Activated T-cell treated with anti-CD3 and anti-CD28 coated beads, Interleukin-2, amount 50 U/mL, for 72 hours (primary cell): ENCODE data around the gene RAB1B. TPM values are rescaled to one million over a fixed set of nuclear protein-coding genes. Genes with fewer than 3 reads are reported as not detected.
A peak's percentile ranks its signal among the peaks of the same experiment; 100 is the strongest.
"Not testable (repeated sequence)": the region's sequence is repeated elsewhere in the genome, so short reads cannot be mapped to it uniquely, and the experiment has no call there.

ENCODE experiments used
- ATAC-seq, 2 donors: fragments of 150-1000 bp; cut with Tn5 transposase; replicated peaks in 1 of 2; 2 replicates each; pipeline ENCODE4 v1.10.0; 2021; ENCODE audit warnings: moderate library complexity in 2 of 2, mild to moderate bottlenecking in 1 of 2
- DNase-seq, 2 donors: peaks; one replicate each; pipeline ENCODE4 v3.0.0; 2021 to 2022; ENCODE audit warnings: mixed read lengths in 1 of 2
- H3K27ac Mint-ChIP-seq: one replicate; pipeline ENCODE4 v1.8.0; 2022; ENCODE audit warnings: mild to moderate bottlenecking, moderate library complexity, mixed read lengths
- H3K27me3 Mint-ChIP-seq: one replicate; pipeline ENCODE4 v1.8.0; 2022; ENCODE audit warnings: low read depth, mixed read lengths
- H3K36me3 Mint-ChIP-seq, 2 donors: one replicate each; pipeline ENCODE4 v1.8.0; 2022; ENCODE audit warnings: mixed read lengths in 2 of 2, mild to moderate bottlenecking in 1 of 2; ENCODE audit not compliant: insufficient read depth in 2 of 2
- H3K4me1 Mint-ChIP-seq: one replicate; pipeline ENCODE4 v1.8.0; 2022; ENCODE audit warnings: low read depth, mixed read lengths
- H3K4me3 Mint-ChIP-seq, 2 donors: one replicate each; pipeline ENCODE4 v1.8.0; 2022; ENCODE audit warnings: mild to moderate bottlenecking in 2 of 2, mixed read lengths in 2 of 2, moderate library complexity in 2 of 2
- H3K9me3 Mint-ChIP-seq, 2 donors: one replicate each; pipeline ENCODE4 v1.8.0; 2022; ENCODE audit warnings: mixed read lengths in 2 of 2
- total RNA-seq, 2 donors: library from RNA; stranded (reverse); gene quantifications; one replicate each; pipeline ENCODE4 v1.2.3, GENCODE V29; 2022

Gene RAB1B
- total RNA-seq, 2 donors from 2014 or later: 127 to 139 TPM

DNA sequence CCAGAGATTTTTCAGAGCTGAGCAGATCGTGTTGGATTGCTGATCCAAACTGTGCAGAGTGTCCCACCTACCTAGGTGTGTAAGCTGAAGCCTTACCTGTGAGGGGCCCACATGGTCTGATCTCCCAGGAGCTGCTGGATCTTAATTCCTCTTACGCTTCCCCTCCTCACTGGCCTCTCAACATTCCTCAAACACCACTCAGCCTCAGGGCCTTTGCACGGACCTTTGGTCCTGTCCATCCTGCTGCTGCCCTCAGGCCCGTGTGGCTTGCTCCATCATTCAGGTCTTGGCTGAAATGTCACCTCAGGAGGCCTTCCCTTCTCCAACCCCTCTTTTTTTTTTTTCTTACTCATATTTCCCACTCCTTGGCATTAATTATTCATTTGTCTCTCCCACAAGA, 21.1 kb upstream of the RAB1B start:
- Mint-ChIP-seq H3K36me3 (peaks cover 0 to 5% of the 10 kb centered on the region in 2 donors), H3K27me3 (no peaks in the 10 kb centered on the region), H3K4me3 (no peak overlapping the region), H3K4me1 (peaks cover 14% of the 10 kb centered on the region), H3K27ac (peak overlapping the region; percentile 4), H3K9me3 (no peaks in the 10 kb centered on the region)
- ATAC-seq (no peak), DNase-seq (no peak)

DNA sequence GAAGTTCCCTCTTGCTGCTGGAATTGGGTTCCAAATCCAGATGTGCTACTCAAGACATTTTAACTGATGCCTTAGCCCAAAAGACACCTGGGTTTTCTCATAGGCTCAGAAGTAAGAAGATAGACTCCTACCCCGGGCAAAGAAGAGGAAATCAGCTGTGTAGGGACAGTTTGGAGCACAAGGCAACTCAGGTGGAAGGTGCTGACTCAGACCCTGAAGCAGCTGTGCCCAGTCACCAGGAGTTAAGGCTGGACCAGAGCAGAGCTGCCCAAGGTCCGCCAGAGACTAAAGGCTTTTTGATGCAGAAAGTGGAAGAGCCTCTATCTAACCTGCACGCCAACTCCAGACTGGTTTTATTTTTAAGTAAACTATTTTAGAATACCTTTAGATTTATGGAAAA, 20.6 kb upstream of the RAB1B start:
- Mint-ChIP-seq H3K9me3 (no peaks in the 10 kb centered on the region), H3K27me3 (no peaks in the 10 kb centered on the region), H3K27ac (peak overlapping the region; percentile 4), H3K4me1 (peaks cover 14% of the 10 kb centered on the region), H3K4me3 (no peak overlapping the region), H3K36me3 (peaks cover 0 to 5% of the 10 kb centered on the region in 2 donors)
- no peak for ATAC-seq
- no peak for DNase-seq

DNA sequence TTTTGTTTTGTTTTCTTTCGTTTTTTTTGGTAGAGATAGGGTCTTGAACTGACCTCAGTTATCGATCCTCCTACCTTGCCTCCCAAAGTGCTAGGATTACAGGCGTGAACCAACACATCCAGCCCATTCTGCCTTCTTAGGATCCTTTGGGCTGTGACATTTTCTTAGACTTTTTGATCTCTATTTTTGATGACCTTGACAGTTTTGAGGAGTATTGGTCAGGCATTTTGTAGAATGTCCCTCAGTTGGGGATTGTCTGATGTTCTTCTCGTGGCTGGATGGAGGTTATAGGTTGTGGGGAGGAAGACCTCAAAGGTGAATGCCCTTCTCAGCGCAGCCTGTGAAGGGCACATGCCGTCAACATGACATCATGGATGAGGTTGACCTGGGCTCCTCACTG, 19.5 kb upstream of the RAB1B start:
- Mint-ChIP-seq H3K27me3 (no peaks in the 10 kb centered on the region), H3K9me3 (no peaks in the 10 kb centered on the region), H3K4me1 (peaks cover 8% of the 10 kb centered on the region), H3K36me3 (peaks cover 0 to 3% of the 10 kb centered on the region in 2 donors), H3K27ac (no peak overlapping the region), H3K4me3 (no peak overlapping the region)
- DNase-seq (no peak), ATAC-seq (no peak)

DNA sequence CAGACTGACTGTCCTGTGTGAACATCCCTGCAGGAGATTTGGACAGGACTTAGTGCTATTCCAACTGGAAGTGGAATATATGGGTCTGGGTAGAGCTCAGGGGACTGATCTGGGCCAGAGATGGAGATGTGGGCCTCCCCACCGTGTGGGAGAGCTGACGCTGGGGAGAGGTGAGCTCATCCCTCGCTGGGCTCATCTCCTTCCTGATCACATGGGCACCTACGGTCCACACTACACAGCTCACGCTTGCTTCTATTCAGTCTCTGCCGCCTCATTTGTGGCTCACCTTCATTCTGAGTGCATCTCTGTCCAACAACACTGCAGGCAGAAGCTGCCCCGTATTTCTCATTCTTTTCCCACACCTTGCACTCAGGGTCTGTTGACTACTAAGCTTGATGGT, 16.6 kb upstream of the RAB1B start:
- ATAC-seq: no peak
- no peak for DNase-seq
- Mint-ChIP-seq H3K4me1 (peaks cover 17% of the 10 kb centered on the region), H3K4me3 (no peak overlapping the region), H3K27ac (peak overlapping the region; percentile 22), H3K36me3 (peaks cover 0 to 2% of the 10 kb centered on the region in 2 donors), H3K27me3 (no peaks in the 10 kb centered on the region), H3K9me3 (no peaks in the 10 kb centered on the region)

DNA sequence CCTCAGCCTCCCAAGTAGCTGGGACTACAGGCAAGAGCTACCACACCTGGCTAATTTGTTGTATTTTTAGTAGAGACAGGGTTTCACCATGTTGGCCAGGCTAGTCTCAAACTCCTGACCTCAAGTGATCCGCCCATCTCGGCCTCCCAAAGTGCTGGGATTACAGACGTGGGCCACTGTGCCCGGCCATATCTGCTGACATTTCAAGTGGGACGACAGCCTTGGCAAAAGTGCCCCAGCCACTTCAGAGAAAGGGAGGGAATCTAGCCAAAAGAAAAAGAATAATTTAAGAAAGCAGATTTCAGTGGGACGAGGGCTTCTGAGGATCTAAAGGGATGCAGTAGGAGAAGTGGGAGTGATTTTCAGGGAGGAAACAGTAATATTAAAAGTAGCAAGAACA, 15.4 kb upstream of the RAB1B start:
- DNase-seq, H3K36me3 Mint-ChIP-seq, H3K4me3 Mint-ChIP-seq, H3K9me3 Mint-ChIP-seq, ATAC-seq, H3K27me3 Mint-ChIP-seq: not testable (repeated sequence)
- peaks cover 14% of the 10 kb centered on the region for H3K4me1 Mint-ChIP-seq
- peak overlapping the region; percentile 41 for H3K27ac Mint-ChIP-seq

DNA sequence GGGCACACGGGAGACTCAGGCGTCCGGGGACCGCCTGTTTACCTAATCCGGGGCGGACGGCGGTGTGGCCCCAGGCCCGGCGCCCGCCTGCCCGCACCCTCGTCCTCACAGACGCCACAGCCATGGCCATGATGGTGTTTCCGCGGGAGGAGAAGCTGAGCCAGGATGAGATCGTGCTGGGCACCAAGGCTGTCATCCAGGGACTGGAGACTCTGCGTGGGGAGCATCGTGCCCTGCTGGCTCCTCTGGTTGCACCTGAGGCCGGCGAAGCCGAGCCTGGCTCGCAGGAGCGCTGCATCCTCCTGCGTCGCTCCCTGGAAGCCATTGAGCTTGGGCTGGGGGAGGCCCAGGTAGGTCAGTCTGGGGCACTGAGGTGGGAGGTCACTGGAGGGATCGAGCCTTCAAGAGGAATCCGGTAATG, 10.0 kb upstream of the RAB1B start:
- H3K27ac Mint-ChIP-seq: peak overlapping the region; percentile 20
- H3K36me3 Mint-ChIP-seq: peaks cover 10 to 18% of the 10 kb centered on the region in 2 donors
- H3K27me3 Mint-ChIP-seq: no peaks in the 10 kb centered on the region
- DNase-seq: no peak
- H3K9me3 Mint-ChIP-seq: no peaks in the 10 kb centered on the region
- peak overlapping the region; percentile 94 to 96 for H3K4me3 Mint-ChIP-seq
- ATAC-seq: peak in 1 of 2 donors; percentile 0
- peaks cover 30% of the 10 kb centered on the region for H3K4me1 Mint-ChIP-seq

DNA sequence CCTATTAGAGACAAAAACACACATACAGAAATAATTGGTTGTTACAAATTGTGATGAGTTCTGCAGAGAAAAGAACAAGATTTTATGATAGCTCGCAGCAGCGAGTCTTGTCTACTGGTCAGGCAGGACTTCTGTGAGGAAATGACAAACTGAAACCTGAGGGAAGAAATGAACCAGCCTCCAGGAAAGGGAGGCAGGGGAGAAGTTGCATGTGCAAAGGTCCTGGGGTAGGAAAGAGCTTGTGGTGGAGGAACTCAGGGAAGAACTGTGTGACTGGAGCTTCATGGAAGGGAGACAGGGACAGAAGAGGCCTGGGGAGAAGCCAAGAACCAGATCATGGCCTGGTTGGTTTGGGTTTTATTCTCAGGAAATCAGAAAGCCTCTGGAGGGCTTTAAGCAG, 9.2 kb upstream of the RAB1B start:
- H3K27me3 Mint-ChIP-seq: no peaks in the 10 kb centered on the region
- peaks cover 10 to 18% of the 10 kb centered on the region in 2 donors for H3K36me3 Mint-ChIP-seq
- no peak for DNase-seq
- peak overlapping the region; percentile 94 to 96 for H3K4me3 Mint-ChIP-seq
- no peaks in the 10 kb centered on the region for H3K9me3 Mint-ChIP-seq
- H3K4me1 Mint-ChIP-seq: peaks cover 30% of the 10 kb centered on the region
- ATAC-seq: no peak
- H3K27ac Mint-ChIP-seq: peak overlapping the region; percentile 73

DNA sequence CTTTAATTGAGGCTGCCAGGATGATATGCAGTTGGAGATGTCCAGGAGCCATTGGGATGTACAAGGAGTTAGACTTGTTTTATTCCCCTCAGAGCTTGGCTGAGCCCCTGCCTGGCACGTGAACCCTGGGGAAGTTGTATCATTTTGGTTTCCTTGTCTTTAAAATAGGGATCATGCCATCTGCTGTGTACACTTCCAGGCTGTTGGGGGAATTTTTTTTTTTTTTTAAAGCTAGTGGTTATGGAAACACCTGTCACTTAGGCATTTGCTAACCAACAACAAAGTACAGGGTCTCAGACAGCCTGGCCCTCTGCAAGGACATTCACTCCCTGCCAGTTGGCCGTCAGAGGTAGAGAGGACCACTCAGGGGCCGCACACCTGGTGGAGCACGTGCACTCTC, 8.5 kb upstream of the RAB1B start:
- peaks cover 10 to 18% of the 10 kb centered on the region in 2 donors for H3K36me3 Mint-ChIP-seq

DNA sequence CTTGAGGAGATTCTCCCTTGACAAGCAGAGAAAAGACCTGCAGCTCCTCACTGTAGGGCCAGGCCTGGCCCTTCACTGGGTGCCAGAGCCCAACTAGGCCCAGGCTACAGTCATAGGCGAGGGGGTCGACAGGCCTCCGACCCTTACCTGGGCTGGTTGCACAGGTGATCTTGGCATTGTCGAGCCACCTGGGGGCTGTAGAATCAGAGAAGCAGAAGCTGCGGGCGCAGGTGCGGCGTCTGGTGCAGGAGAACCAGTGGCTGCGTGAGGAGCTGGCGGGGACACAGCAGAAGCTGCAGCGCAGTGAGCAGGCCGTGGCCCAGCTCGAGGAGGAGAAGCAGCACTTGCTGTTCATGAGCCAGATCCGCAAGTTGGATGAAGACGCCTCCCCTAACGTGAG, 6.9 kb upstream of the RAB1B start:
- Mint-ChIP-seq H3K27ac (peak overlapping the region; percentile 44), H3K4me1 (peaks cover 22% of the 10 kb centered on the region), H3K4me3 (no peak overlapping the region), H3K36me3 (peaks cover 10 to 18% of the 10 kb centered on the region in 2 donors), H3K27me3 (no peaks in the 10 kb centered on the region), H3K9me3 (no peaks in the 10 kb centered on the region)
- ATAC-seq (no peak), DNase-seq (no peak)

More for the DNA sequence above, 8.5 kb upstream of the RAB1B start:
- no peak overlapping the region for H3K4me3 Mint-ChIP-seq
- H3K27me3 Mint-ChIP-seq: no peaks in the 10 kb centered on the region
- no peak for DNase-seq
- no peak for ATAC-seq
- H3K9me3 Mint-ChIP-seq: no peaks in the 10 kb centered on the region
- H3K27ac Mint-ChIP-seq: peak overlapping the region; percentile 73
- H3K4me1 Mint-ChIP-seq: peaks cover 30% of the 10 kb centered on the region

DNA sequence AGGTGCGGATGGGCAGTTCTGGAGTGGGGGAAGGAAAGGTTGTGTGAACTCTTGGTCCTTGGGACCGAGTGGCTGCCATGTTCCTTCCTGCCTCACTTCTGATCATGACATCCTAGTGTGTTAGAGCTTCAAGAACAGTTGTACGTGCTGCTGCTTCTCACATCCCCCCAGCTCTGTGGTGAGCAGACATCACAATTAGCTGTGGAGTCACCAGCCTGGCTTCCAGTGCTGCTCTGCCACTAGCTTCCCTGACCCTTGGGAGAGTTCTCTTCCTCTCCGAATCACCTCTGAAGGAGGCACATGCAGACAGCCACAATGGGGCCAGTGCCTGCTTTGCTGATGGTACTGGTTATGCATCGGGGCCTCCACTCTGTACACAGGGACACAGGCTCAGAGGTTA, 6.2 kb upstream of the RAB1B start:
- no peaks in the 10 kb centered on the region for H3K9me3 Mint-ChIP-seq
- H3K4me1 Mint-ChIP-seq: peaks cover 22% of the 10 kb centered on the region
- no peaks in the 10 kb centered on the region for H3K27me3 Mint-ChIP-seq
- peaks cover 10 to 18% of the 10 kb centered on the region in 2 donors for H3K36me3 Mint-ChIP-seq
- ATAC-seq (no peak), DNase-seq (no peak)
- no peak overlapping the region for H3K4me3 Mint-ChIP-seq
- no peak overlapping the region for H3K27ac Mint-ChIP-seq

DNA sequence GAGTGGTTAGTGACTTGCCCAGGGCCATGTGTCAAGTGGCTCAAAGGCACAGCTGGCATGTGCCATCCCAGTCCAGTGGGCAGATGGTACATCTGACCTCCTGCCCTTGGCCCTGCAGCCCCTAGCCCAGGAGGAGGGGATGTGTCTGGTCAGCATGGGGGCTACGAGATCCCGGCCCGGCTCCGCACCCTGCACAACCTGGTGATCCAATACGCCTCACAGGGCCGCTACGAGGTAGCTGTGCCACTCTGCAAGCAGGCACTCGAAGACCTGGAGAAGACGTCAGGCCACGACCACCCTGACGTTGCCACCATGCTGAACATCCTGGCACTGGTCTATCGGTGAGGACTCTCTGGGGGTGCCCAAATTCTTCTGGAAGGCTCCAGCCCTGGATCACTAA, 5.7 kb upstream of the RAB1B start:
- Mint-ChIP-seq H3K4me3 (no peak overlapping the region), H3K27ac (no peak overlapping the region), H3K4me1 (peaks cover 24% of the 10 kb centered on the region), H3K27me3 (no peaks in the 10 kb centered on the region), H3K9me3 (no peaks in the 10 kb centered on the region), H3K36me3 (peaks cover 10 to 18% of the 10 kb centered on the region in 2 donors)
- DNase-seq: no peak
- ATAC-seq: no peak

DNA sequence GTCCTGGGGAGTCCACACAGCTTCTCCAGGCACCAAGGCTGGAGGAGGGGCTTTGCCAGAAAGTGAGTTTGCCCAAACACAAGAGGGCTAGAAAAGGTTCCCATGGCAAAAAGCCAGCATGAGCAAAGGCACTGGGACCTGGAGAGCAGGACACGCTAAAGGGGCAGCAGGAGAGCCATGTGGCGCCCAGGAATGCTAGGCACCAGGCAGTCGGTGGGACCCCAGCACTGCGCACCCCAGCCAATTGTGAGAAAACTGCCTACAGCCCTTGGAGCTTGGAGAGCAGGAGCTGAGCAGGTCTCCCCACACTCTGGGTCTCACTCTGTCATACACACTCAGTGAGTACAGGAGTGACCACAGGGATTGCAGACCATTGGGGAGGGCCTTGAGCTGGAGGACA, 5.2 kb upstream of the RAB1B start:
- Mint-ChIP-seq H3K4me1 (peaks cover 28% of the 10 kb centered on the region), H3K9me3 (no peaks in the 10 kb centered on the region), H3K27me3 (no peaks in the 10 kb centered on the region), H3K27ac (no peak overlapping the region), H3K4me3 (no peak overlapping the region), H3K36me3 (peaks cover 10 to 18% of the 10 kb centered on the region in 2 donors)
- ATAC-seq: no peak
- DNase-seq: no peak

DNA sequence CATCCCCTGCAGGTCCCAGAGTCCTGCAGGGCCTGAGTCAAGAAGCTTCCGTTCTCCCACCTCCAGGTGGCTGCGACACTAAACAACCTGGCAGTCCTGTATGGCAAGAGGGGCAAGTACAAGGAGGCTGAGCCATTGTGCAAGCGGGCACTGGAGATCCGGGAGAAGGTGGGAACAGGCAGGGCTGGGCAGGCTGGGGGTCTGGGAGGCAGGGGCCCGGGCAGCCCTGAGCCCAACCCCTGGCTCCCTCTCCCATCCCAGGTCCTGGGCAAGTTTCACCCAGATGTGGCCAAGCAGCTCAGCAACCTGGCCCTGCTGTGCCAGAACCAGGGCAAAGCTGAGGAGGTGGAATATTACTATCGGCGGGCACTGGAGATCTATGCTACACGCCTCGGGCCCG, 4.7 kb upstream of the RAB1B start:
- no peak for ATAC-seq
- no peak overlapping the region for H3K4me3 Mint-ChIP-seq
- peaks cover 10 to 18% of the 10 kb centered on the region in 2 donors for H3K36me3 Mint-ChIP-seq
- H3K27me3 Mint-ChIP-seq: no peaks in the 10 kb centered on the region
- H3K4me1 Mint-ChIP-seq: peaks cover 24% of the 10 kb centered on the region
- no peaks in the 10 kb centered on the region for H3K9me3 Mint-ChIP-seq
- no peak overlapping the region for H3K27ac Mint-ChIP-seq
- no peak for DNase-seq

DNA sequence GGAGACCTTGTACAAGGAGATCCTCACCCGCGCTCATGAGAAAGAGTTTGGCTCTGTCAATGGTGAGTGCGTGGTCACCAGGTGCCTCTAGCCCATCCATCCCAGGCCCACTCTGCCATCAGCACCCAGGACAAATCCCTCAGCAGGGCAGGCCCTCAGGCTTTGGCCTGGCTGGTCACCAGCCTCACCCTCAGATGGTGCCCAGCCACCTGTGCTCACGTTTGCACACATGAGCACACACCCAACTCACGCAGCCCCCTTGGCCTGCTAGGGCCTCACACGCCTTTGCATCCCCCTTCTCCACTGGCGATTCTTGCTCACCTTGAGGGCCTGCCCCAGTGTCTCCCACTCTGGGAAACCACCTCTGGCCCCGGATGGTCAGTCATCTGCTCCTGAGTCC, 4.1 kb upstream of the RAB1B start:
- H3K36me3 Mint-ChIP-seq: peaks cover 10 to 16% of the 10 kb centered on the region in 2 donors
- peak overlapping the region; percentile 68 for H3K27ac Mint-ChIP-seq
- no peak overlapping the region for H3K4me3 Mint-ChIP-seq
- peaks cover 21% of the 10 kb centered on the region for H3K4me1 Mint-ChIP-seq
- no peak for ATAC-seq
- DNase-seq: no peak
- H3K9me3 Mint-ChIP-seq: no peaks in the 10 kb centered on the region
- no peaks in the 10 kb centered on the region for H3K27me3 Mint-ChIP-seq
